Activated CD8-positive, alpha-beta T cell treated with anti-CD3 and anti-CD28 coated beads for 36 hours (primary cell): ENCODE data around the gene ZNF385C. TPM values are rescaled to one million over a fixed set of nuclear protein-coding genes. Genes with fewer than 3 reads are reported as not detected.

ENCODE experiments used
- ATAC-seq: fragments of 200-7000 bp; cut with Tn5 transposase; one replicate; pipeline ENCODE4 v1.10.0; 2021; ENCODE audit warnings: mild to moderate bottlenecking, moderate library complexity
- CTCF ChIA-PET: fragments of 350-600 bp; sonication (Branson Sonifier 250); formaldehyde crosslinking; loops from one replicate; lab custom pipeline; 2021; ENCODE audit warnings: antibody characterized with exemption; lab: Charles Lee
- POLR2A ChIA-PET: fragments of 350-600 bp; sonication (Branson Sonifier 250); formaldehyde crosslinking; loops from one replicate; lab custom pipeline; 2021; ENCODE audit warnings: antibody characterized with exemption; lab: Charles Lee
- DNase-seq: peaks from one replicate; pipeline ENCODE4 v3.0.0-alpha.2; 2020
- H3K27ac Mint-ChIP-seq: one replicate; pipeline ENCODE4 v1.8.0; 2021; ENCODE audit warnings: mild to moderate bottlenecking, mixed read lengths
- H3K27me3 Mint-ChIP-seq: one replicate; pipeline ENCODE4 v1.8.0; 2021; ENCODE audit warnings: mixed read lengths
- H3K36me3 Mint-ChIP-seq: one replicate; pipeline ENCODE4 v1.8.0; 2021; ENCODE audit warnings: low read depth, mixed read lengths
- H3K4me1 Mint-ChIP-seq: one replicate; pipeline ENCODE4 v1.8.0; 2021; ENCODE audit warnings: low read depth, mixed read lengths
- H3K4me3 Mint-ChIP-seq: one replicate; pipeline ENCODE4 v1.8.0; 2021; ENCODE audit warnings: mild to moderate bottlenecking, moderate library complexity, mixed read lengths
- H3K9me3 Mint-ChIP-seq: one replicate; pipeline ENCODE4 v1.8.0; 2021; ENCODE audit warnings: mixed read lengths
- CTCF ChIP-seq: fragments of 200-600 bp; IDR thresholded peaks from one replicate; pipeline ENCODE4 v1.8.0; 2022; ENCODE audit warnings: antibody characterized with exemption, mild to moderate bottlenecking
- intact Hi-C: fragments of 100-400 bp; cut with micrococcal nuclease; formaldehyde crosslinking; loops from one replicate; pipeline ENCODE4 v1.10.0; 2022
- total RNA-seq, 2 experiments: library from RNA; stranded (reverse); gene quantifications; one replicate each; pipeline ENCODE4 v1.2.3, GENCODE V29; 2021

Gene ZNF385C
- total RNA-seq, 2 experiments from 2014 or later = 1.3 TPM

- no peaks in the 10 kb centered on the region for H3K9me3 Mint-ChIP-seq
- CTCF ChIA-PET = interaction anchor here (0.7 to 14.3 kb wide), 13 partner anchors 8 to 147 kb away, joined by 3 to 110 read pairs (median 6); partner anchors contain the start of genes CNP, DNAJC7, NKIRAS2 and ZNF385C
- H3K4me3 Mint-ChIP-seq = peak overlapping the region; percentile 79
Measured at GRCh38 chr17:42110301-42111264, 12.3 kb upstream of the ZNF385C start.

GRCh38 chr17:42109086-42109485, 10.8 kb upstream of the ZNF385C start:
- Mint-ChIP-seq H3K27ac (peak overlapping the region; percentile 35), H3K4me1 (peaks cover 24% of the 10 kb centered on the region), H3K36me3 (peaks cover 16% of the 10 kb centered on the region), H3K4me3 (no peak overlapping the region), H3K9me3 (no peaks in the 10 kb centered on the region), H3K27me3 (no peaks in the 10 kb centered on the region)
- DNase-seq (no peak), ATAC-seq (no peak)
- TF ChIP-seq CTCF = no peak
- ChIA-PET CTCF (interaction anchor here (0.9 to 14.3 kb wide), 5 partner anchors 10 to 145 kb away, joined by 3 to 110 read pairs (median 6); partner anchors contain the start of genes DNAJC7 and NKIRAS2), POLR2A (interaction anchor here (1.1 to 2.0 kb wide), 5 partner anchors 9 to 144 kb away, joined by 3 to 9 read pairs (median 5); partner anchors contain the start of genes DNAJC7, KAT2A and NKIRAS2)
- intact Hi-C loops = no loop called here

More at GRCh38 chr17:42110301-42111264, 12.3 kb upstream of the ZNF385C start:
- intact Hi-C loops = loop anchor here (5.0 kb wide), 1 partner anchor 88 kb away; the partner anchor contains the start of gene NKIRAS2
- H3K27me3 Mint-ChIP-seq = no peaks in the 10 kb centered on the region
- peaks cover 24% of the 10 kb centered on the region for H3K4me1 Mint-ChIP-seq
- ATAC-seq (no peak), DNase-seq (no peak)
- POLR2A ChIA-PET = interaction anchor here (0.7 to 4.1 kb wide), 7 partner anchors 11 to 145 kb away, joined by 3 to 36 read pairs (median 5); partner anchors contain the start of genes CNP, DNAJC7, HSPB9 and KAT2A
- TF ChIP-seq CTCF = no peak
- H3K27ac Mint-ChIP-seq = peak overlapping the region; percentile 9
- peaks cover 25% of the 10 kb centered on the region for H3K36me3 Mint-ChIP-seq

- Mint-ChIP-seq H3K4me1 (peaks cover 23% of the 10 kb centered on the region), H3K36me3 (peaks cover 13% of the 10 kb centered on the region), H3K4me3 (peak overlapping the region; percentile 52), H3K27me3 (no peaks in the 10 kb centered on the region), H3K27ac (peak overlapping the region; percentile 71), H3K9me3 (no peaks in the 10 kb centered on the region)
- intact Hi-C loops = no loop called here
- no peak for TF ChIP-seq CTCF
- ATAC-seq (peak; percentile 89), DNase-seq (peak; percentile 94)
- POLR2A ChIA-PET = interaction anchor here (0.7 to 2.3 kb wide), 11 partner anchors 9 to 142 kb away, joined by 3 to 9 read pairs (median 4); partner anchors contain the start of genes DNAJC7, KAT2A, NKIRAS2 and ZNF385C
- CTCF ChIA-PET = interaction anchor here (1.0 to 14.3 kb wide), 9 partner anchors 10 to 90 kb away, joined by 3 to 110 read pairs (median 5); partner anchors contain the start of genes DNAJC7 and NKIRAS2
Measured at GRCh38 chr17:42107597-42108576, 9.6 kb upstream of the ZNF385C start.

GRCh38 chr17:42107124-42107523, 8.9 kb upstream of the ZNF385C start:
- no peaks in the 10 kb centered on the region for H3K27me3 Mint-ChIP-seq
- peaks cover 19% of the 10 kb centered on the region for H3K4me1 Mint-ChIP-seq
- ChIA-PET POLR2A (interaction anchor here (0.9 to 2.3 kb wide), 4 partner anchors 8 to 90 kb away, joined by 4 to 9 read pairs (median 4); partner anchors contain the start of genes DNAJC7 and ZNF385C), CTCF (interaction anchor here (0.9 to 3.5 kb wide), 8 partner anchors 8 to 89 kb away, joined by 3 to 23 read pairs (median 4); partner anchors contain the start of gene NKIRAS2)
- TF ChIP-seq CTCF = no peak
- no peak for DNase-seq
- intact Hi-C loops = no loop called here
- H3K4me3 Mint-ChIP-seq = peak overlapping the region; percentile 52
- H3K9me3 Mint-ChIP-seq = no peaks in the 10 kb centered on the region
- H3K36me3 Mint-ChIP-seq = peaks cover 10% of the 10 kb centered on the region
- no peak for ATAC-seq
- no peak overlapping the region for H3K27ac Mint-ChIP-seq
